Thyroid gland (tissue), 4 donors: ENCODE measurements around the gene HOXD8.

Experiments used
- POLR2A ChIP-seq, 2 donors: fragments of 450-650 bp; IDR thresholded peaks; one replicate each; pipeline ENCODE4 v1.6.1; 2017; ENCODE audit warnings: antibody characterized with exemption in 2 of 2, mild to moderate bottlenecking in 2 of 2, moderate library complexity in 1 of 2
- TF ChIP-seq, protein P1 (sequence below), 6 experiments: fragments of 200-600 bp in 3 of 6; fragments of 450-650 bp in 3 of 6; sonication (generic) in 3 of 6; IDR thresholded peaks; one replicate each; pipeline ENCODE4 v1.5.1; 2016 to 2019; ENCODE audit warnings: antibody characterized with exemption in 6 of 6, mild to moderate bottlenecking in 2 of 6, inconsistent platforms in 1 of 6, moderate library complexity in 1 of 6

- TF ChIP-seq, protein P1, sequence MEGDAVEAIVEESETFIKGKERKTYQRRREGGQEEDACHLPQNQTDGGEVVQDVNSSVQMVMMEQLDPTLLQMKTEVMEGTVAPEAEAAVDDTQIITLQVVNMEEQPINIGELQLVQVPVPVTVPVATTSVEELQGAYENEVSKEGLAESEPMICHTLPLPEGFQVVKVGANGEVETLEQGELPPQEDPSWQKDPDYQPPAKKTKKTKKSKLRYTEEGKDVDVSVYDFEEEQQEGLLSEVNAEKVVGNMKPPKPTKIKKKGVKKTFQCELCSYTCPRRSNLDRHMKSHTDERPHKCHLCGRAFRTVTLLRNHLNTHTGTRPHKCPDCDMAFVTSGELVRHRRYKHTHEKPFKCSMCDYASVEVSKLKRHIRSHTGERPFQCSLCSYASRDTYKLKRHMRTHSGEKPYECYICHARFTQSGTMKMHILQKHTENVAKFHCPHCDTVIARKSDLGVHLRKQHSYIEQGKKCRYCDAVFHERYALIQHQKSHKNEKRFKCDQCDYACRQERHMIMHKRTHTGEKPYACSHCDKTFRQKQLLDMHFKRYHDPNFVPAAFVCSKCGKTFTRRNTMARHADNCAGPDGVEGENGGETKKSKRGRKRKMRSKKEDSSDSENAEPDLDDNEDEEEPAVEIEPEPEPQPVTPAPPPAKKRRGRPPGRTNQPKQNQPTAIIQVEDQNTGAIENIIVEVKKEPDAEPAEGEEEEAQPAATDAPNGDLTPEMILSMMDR (IDR thresholded peaks at IDR 0.05): no peak
- no peak for TF ChIP-seq POLR2A (IDR thresholded peaks at IDR 0.05)
Observed at GRCh38 chr2:176128982-176129796, at the start of gene HOXD8.
